GM23248 (cell line): ENCODE measurements around the gene COG7.

Experiments
- EZH2 ChIP-seq: fragments of 200-600 bp; sonication (generic); IDR thresholded peaks from 2 replicates; pipeline ENCODE4 v1.6.1; 2018; ENCODE audit warnings: antibody characterized with exemption, mild to moderate bottlenecking; ENCODE audit not compliant: insufficient read depth, poor library complexity, severe bottlenecking
- EZH2phosphoT487 ChIP-seq: fragments of 200-600 bp; sonication (generic); IDR thresholded peaks from 2 replicates; pipeline ENCODE4 v1.6.1; 2018; ENCODE audit warnings: antibody characterized with exemption, moderate library complexity, mild to moderate bottlenecking, low read depth; ENCODE audit not compliant: insufficient read depth

GRCh38 chr16:23491490-23492391, 38.8 kb upstream of the COG7 start:
- no peak for TF ChIP-seq EZH2phosphoT487
- no peak for TF ChIP-seq EZH2
